Pancreas (tissue), 10 donors: ENCODE measurements around the gene IFITM10. TPM values are rescaled to one million over a fixed set of nuclear protein-coding genes. Genes with fewer than 3 reads are reported as not detected.

Source experiments
- ATAC-seq, 4 donors: fragments of 200-7000 bp; cut with Tn5 transposase; one replicate each; pipeline versions ENCODE4 v1.8.0 to v1.9.1; 2020; ENCODE audit warnings: mild to moderate bottlenecking in 4 of 4, moderate library complexity in 4 of 4
- DNase-seq, 6 donors: peaks; one replicate each; pipeline ENCODE4 v3.0.0-alpha.2; 2020
- FAIRE-seq: peaks from 2 replicates; lab custom pipeline; 2012; peaks lifted over from hg19 to GRCh38; lab: Jason Lieb, UNC
- H3K27ac ChIP-seq, 4 donors: fragments of 200-600 bp; sonication (generic); 1 replicate in 3 of 4; 2 replicates in 1 of 4; pipeline versions ENCODE4 v1.5.0 to v1.8.0; 2020
- H3K27me3 ChIP-seq, 4 donors: fragments of 200-600 bp; one replicate each; pipeline ENCODE4 v1.8.0; 2021
- H3K36me3 ChIP-seq, 3 donors: fragments of 200-600 bp; sonication (generic) in 1 of 3; one replicate each; pipeline versions ENCODE4 v1.5.0 to v1.8.0; 2020 to 2021
- H3K4me1 ChIP-seq, 3 donors: fragments of 200-600 bp; one replicate each; pipeline ENCODE4 v1.8.0; 2021
- H3K4me3 ChIP-seq, 4 donors: fragments of 200-600 bp; sonication (generic) in 2 of 4; one replicate each; pipeline versions ENCODE4 v1.5.0 to v1.8.0; 2020 to 2021
- H3K9me3 ChIP-seq, 4 donors: fragments of 200-600 bp; one replicate each; pipeline ENCODE4 v1.8.0; 2021
- WGBS, 2 donors: extraction: QIAGEN DNeasy Blood & Tissue Kit; methylation state at CpG; one replicate each; pipeline ENCODE4 v1.1.7; 2013; 5-methylcytosine and 5-hydroxymethylcytosine counted together
- intact Hi-C, 3 donors: fragments of 100-400 bp; cut with DNase I; formaldehyde crosslinking; loops; one replicate each; pipeline versions ENCODE4 v1.11.1 to v1.14.2; 2022
- polyA plus RNA-seq, 2 donors: library from polyadenylated mRNA; stranded (reverse); fragments of 200-250 nt; gene quantifications; one replicate each; pipeline ENCODE4 v1.2.3, GENCODE V29; 2013
- total RNA-seq, 6 donors: library from RNA; stranded (reverse); fragmentation: NEBNext Ultra II Directional in 4 of 6; extraction: Animal tissue kit (Norgen Biotek cat#: 25700) in 4 of 6; gene quantifications; one replicate each; pipeline versions ENCODE4 v1.2.1 to v1.2.4, GENCODE V29; 2021 to 2023
- TF ChIP-seq, protein P1 (sequence below), 4 donors: fragments of 200-600 bp; sonication (generic) in 3 of 4; IDR thresholded peaks; one replicate each; pipeline versions ENCODE4 v1.5.0 to v1.8.0; 2021; ENCODE audit warnings: antibody characterized with exemption in 4 of 4
- donor health status: healthy with polysubstance abuse.
- donor health status: DM: no; HTN: no; CAD: no; lungs with moderate emphysema.
- donor health status: DM: no; HTN: no; CAD: no.
- donor health status: control.
- donor health status: control.
- donor health status: Bipolar disorder and iron deficiency.
- donor health status: DM: yes; HTN: yes; CAD: no.
- donor health status: DM: no; HTN: no; CAD: no.
- donor health status: DM: no; HTN: no; CAD: no.
- donor health status: DM: yes; HTN: yes; CAD: no.

Gene IFITM10
- total and polyA plus RNA-seq, 8 donors = 0.28 to 2.0 (median 0.55) TPM

DNA sequence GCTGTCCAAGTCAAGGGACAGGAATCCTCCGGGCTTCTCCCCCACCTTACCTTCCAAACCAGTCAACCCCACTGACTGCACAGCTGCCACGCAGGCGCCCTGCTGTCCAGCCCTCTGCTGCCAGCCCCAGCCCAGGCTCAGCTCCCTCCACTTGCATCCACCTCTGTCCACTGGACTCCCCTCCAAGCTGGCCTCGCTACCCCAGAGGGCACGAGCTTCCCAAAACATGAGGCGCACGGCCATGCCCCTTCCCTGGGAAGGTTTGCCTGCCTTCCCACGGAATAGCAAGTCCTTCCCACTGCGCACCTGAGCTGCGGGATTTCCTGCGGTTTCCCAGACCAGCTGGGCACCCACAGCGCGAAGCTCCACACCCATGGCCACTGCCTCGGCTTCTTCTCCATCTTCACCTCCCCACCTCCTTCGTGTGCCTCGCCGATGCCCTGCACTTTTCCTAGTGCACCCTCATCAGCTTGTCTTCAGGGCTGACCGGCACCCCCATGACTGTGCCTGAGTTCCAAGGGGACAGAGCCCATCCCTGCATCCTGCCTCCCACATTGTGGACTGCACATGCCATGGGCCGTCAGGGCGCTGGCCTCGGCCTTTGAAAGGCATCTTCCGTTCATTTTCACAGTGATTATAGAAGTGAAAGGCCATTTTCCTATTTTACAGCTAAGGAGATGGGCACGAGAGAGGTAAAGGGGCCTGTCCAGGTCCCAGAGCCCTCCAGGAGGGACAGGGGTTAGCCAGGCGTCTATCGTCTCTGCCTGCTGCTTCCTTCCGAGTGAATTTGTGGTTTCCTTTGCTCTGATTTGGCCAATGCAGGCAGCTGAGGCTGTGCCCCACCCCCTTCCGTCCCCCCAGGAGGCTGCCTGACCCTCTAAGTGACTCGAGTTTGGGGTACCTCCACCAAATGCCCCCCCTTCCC is 16.4 kb downstream of the IFITM10 start:
- H3K27me3 ChIP-seq = no peaks in the 10 kb centered on the region

DNA sequence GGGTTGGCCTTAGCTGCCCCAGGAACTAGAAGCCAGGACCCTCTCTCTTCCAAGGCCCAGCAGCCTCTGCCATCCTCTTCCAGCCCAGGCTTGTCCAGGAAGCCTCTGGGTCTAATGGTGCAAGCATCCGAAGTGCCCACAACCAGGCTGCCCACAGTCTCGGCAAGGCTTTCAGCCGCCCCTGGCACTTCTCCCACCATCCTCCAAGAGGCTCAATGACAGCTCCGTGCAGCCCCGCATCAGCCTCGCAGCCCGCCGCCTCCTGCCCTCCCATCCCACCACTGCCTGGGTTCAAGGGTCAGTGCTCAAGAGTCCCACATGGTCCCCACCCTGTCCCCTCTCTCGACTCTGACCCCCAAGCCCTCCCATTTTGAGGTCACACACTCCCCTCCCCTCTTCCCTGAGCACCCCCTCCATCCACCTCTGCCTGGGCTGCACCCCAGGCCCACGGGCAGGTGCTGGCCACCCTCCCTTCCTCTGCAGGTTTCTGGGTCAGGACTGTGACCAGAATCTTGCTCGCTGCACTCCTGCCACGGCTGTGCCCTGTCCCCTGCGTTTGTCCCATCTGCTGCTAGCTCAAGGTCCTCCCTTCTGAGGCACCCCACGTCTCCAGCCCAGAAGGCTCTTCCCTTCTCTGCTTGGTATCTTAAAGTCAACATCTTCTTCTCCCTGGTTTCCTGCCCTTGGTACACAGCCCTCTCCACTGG is 17.2 kb downstream of the IFITM10 start:
- Histone ChIP-seq H3K36me3 (no peaks in the 10 kb centered on the region), H3K27me3 (no peaks in the 10 kb centered on the region), H3K4me3 (no peak overlapping the region), H3K9me3 (no peaks in the 10 kb centered on the region), H3K4me1 (no peaks in the 10 kb centered on the region), H3K27ac (no peak overlapping the region)
- ATAC-seq (no peak), FAIRE-seq (no peak), DNase-seq (no peak)
- WGBS, 2 donors = 54 to 68% methylated on average over 13 to 14 of the region's 14 CpGs
- TF ChIP-seq, protein P1, sequence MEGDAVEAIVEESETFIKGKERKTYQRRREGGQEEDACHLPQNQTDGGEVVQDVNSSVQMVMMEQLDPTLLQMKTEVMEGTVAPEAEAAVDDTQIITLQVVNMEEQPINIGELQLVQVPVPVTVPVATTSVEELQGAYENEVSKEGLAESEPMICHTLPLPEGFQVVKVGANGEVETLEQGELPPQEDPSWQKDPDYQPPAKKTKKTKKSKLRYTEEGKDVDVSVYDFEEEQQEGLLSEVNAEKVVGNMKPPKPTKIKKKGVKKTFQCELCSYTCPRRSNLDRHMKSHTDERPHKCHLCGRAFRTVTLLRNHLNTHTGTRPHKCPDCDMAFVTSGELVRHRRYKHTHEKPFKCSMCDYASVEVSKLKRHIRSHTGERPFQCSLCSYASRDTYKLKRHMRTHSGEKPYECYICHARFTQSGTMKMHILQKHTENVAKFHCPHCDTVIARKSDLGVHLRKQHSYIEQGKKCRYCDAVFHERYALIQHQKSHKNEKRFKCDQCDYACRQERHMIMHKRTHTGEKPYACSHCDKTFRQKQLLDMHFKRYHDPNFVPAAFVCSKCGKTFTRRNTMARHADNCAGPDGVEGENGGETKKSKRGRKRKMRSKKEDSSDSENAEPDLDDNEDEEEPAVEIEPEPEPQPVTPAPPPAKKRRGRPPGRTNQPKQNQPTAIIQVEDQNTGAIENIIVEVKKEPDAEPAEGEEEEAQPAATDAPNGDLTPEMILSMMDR (IDR thresholded peaks at IDR 0.05) = no peak
- intact Hi-C loops = no loop called here

More for the DNA sequence above, 16.4 kb downstream of the IFITM10 start:
- FAIRE-seq (no peak), DNase-seq (no peak), ATAC-seq (no peak)
- intact Hi-C loops = no loop called here
- 63 to 73% methylated on average over 28 of the region's 28 CpGs for WGBS, 2 donors
- no peaks in the 10 kb centered on the region for H3K4me1 ChIP-seq
- H3K27ac ChIP-seq = no peak overlapping the region
- H3K9me3 ChIP-seq = no peaks in the 10 kb centered on the region
- no peak overlapping the region for H3K4me3 ChIP-seq
- no peaks in the 10 kb centered on the region for H3K36me3 ChIP-seq
- TF ChIP-seq, protein P1 (IDR thresholded peaks at IDR 0.05) = no peak

DNA sequence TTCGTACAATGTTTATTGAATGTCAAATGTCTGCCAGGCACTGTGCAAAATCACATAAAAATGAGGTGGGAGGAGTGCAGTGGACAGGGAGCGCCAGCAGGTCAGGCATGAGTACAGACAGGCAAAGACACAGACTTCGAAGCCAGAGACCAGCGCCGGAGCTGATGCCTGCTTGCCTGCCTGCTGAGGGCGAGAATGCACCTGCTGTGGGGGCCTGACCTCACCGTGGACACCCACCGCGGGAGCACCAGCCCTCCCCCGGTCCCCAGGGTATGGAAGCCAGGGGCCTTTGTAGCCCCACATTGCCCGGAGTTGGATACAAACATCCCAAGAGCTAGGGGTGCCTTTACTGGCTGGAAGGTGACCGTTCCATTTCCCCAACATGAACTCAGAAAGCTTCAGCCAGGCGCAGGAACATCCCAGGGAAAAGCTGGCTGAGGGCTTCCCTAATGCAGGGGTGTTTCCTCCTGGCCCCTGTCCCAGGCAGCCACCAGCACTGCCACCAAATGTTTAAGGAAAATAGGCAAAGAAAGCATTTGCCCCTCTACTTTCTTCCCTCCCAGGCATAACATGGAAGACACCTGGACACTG is 17.9 kb downstream of the IFITM10 start:
- no peaks in the 10 kb centered on the region for H3K9me3 ChIP-seq
- intact Hi-C loops = no loop called here
- H3K4me1 ChIP-seq = no peaks in the 10 kb centered on the region
- H3K27me3 ChIP-seq = no peaks in the 10 kb centered on the region
- peak in 2 of 4 donors; percentile 47 to 63 for ATAC-seq
- H3K36me3 ChIP-seq = no peaks in the 10 kb centered on the region
- H3K27ac ChIP-seq = no peak overlapping the region
- FAIRE-seq = no peak
- H3K4me3 ChIP-seq = no peak overlapping the region
- 20 to 22% methylated on average over 13 of the region's 13 CpGs for WGBS, 2 donors
- DNase-seq = no peak
- TF ChIP-seq, protein P1 (IDR thresholded peaks at IDR 0.05) = no peak

DNA sequence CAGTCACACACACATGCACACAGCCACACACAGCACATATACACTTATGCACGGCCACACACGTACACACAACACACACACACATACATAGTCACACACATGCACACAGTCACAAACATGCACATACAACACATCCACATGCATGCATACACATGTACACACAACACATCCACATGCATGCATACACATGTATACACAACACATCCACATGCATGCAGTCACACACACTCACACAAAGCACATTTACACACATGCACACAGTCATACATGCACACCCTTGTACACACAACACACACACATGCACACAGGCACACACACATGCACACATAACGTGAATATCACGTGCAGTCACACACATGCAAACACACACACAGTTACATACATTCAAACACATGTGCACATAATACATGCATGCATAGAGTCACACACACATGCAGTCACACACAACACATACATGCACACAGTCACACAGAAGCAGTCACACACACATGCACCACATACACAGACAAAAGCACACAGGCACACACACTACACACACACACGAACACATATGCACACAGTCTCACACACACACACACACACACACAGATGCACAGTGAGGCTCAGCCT is 18.8 kb downstream of the IFITM10 start:
- whole genome bisulfite sequencing, 2 donors = 51 to 75% methylated on average over 5 of the region's 5 CpGs
- Histone ChIP-seq H3K9me3 (no peaks in the 10 kb centered on the region), H3K36me3 (no peaks in the 10 kb centered on the region), H3K27me3 (no peaks in the 10 kb centered on the region), H3K4me3 (no peak overlapping the region), H3K4me1 (no peaks in the 10 kb centered on the region), H3K27ac (no peak overlapping the region)
- FAIRE-seq = no peak
- no peak for ATAC-seq
- TF ChIP-seq, protein P1 (IDR thresholded peaks at IDR 0.05) = no peak
- DNase-seq = no peak
- intact Hi-C loops = no loop called here
